Measurements from ENCODE around the gene KLK7.

- TF ChIP-seq, protein P1, sequence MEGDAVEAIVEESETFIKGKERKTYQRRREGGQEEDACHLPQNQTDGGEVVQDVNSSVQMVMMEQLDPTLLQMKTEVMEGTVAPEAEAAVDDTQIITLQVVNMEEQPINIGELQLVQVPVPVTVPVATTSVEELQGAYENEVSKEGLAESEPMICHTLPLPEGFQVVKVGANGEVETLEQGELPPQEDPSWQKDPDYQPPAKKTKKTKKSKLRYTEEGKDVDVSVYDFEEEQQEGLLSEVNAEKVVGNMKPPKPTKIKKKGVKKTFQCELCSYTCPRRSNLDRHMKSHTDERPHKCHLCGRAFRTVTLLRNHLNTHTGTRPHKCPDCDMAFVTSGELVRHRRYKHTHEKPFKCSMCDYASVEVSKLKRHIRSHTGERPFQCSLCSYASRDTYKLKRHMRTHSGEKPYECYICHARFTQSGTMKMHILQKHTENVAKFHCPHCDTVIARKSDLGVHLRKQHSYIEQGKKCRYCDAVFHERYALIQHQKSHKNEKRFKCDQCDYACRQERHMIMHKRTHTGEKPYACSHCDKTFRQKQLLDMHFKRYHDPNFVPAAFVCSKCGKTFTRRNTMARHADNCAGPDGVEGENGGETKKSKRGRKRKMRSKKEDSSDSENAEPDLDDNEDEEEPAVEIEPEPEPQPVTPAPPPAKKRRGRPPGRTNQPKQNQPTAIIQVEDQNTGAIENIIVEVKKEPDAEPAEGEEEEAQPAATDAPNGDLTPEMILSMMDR (IDR thresholded peaks at IDR 0.05), result no peak
- TF ChIP-seq POLR2AphosphoS5 (IDR thresholded peaks at IDR 0.05), result no peak
Observed at GRCh38 chr19:51009061-51009891, 25.6 kb upstream of the KLK7 start.

Measured in suprapubic skin (tissue), 3 donors.